Thyroid gland (tissue), 4 donors: ENCODE measurements around the gene EIF1. TPM values are rescaled to one million over a fixed set of nuclear protein-coding genes. Genes with fewer than 3 reads are reported as not detected.
A peak's percentile ranks its signal among the peaks of the same experiment; 100 is the strongest.

Experiments used
- DNase-seq, 2 donors: peaks; one replicate each; pipeline ENCODE4 v3.0.0-alpha.2; 2019
- H3K27ac ChIP-seq, 3 donors: fragments of 200-600 bp; sonication (generic); 1 replicate in 2 of 3; 2 replicates in 1 of 3; pipeline ENCODE4 v1.5.1; 2016 to 2019; ENCODE audit warnings: mild to moderate bottlenecking in 1 of 3, moderate library complexity in 1 of 3
- H3K27me3 ChIP-seq: fragments of 200-600 bp; sonication (generic); one replicate; pipeline ENCODE4 v1.5.1; 2019
- H3K36me3 ChIP-seq, 2 donors: fragments of 200-600 bp; sonication (generic); one replicate each; pipeline ENCODE4 v1.5.1; 2016 to 2019
- H3K4me1 ChIP-seq, 2 donors: fragments of 200-600 bp; sonication (generic); one replicate each; pipeline ENCODE4 v1.5.1; 2017 to 2019
- H3K4me3 ChIP-seq, 3 donors: fragments of 200-600 bp; sonication (generic); replicated peaks in 1 of 3; 1 replicate in 2 of 3; 2 replicates in 1 of 3; pipeline ENCODE4 v1.5.1; 2016; ENCODE audit warnings: mild to moderate bottlenecking in 1 of 3
- H3K9me3 ChIP-seq: fragments of 200-600 bp; sonication (generic); one replicate; pipeline ENCODE4 v1.5.1; 2017
- CTCF ChIP-seq, 6 experiments: fragments of 200-600 bp in 3 of 6; fragments of 450-650 bp in 3 of 6; sonication (generic) in 3 of 6; IDR thresholded peaks; one replicate each; pipeline ENCODE4 v1.5.1; 2016 to 2019; ENCODE audit warnings: antibody characterized with exemption in 6 of 6, mild to moderate bottlenecking in 2 of 6, inconsistent platforms in 1 of 6, moderate library complexity in 1 of 6
- POLR2A ChIP-seq, 2 donors: fragments of 450-650 bp; IDR thresholded peaks; one replicate each; pipeline ENCODE4 v1.6.1; 2017; ENCODE audit warnings: antibody characterized with exemption in 2 of 2, mild to moderate bottlenecking in 2 of 2, moderate library complexity in 1 of 2
- WGBS, 2 donors: methylation state at CpG; one replicate each; pipeline ENCODE4 v1.1.5; 2017; 5-methylcytosine and 5-hydroxymethylcytosine counted together
- intact Hi-C: fragments of 100-400 bp; cut with DNase I; formaldehyde crosslinking; loops from one replicate; pipeline ENCODE4 v1.15.1; 2023
- total RNA-seq, 4 donors: library from RNA; depleted of rRNA; stranded (reverse); fragments of >200 nt; gene quantifications; one replicate each; pipeline ENCODE4 v1.2.3, GENCODE V29; 2016

EIF1 gene
- total RNA-seq, 4 donors from 2014 or later: 119 to 171 (median 145) TPM

DNA sequence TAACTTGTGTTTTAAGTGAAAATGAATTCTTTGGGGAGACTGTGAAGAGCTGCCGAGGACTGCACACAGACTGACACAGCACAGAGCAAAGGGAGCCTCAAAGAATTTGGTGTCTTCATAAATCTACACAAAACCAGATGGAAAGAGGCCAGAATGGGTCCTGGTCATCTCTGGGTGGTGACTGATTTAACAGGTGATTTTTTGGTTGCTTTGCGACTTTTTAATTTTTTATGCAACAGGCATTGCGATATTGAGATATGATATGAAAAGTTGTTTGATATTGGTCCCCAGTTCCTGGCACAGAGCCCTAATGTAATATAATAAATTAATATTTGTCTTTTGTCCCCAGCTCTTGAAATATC lies 12.6 kb upstream of the EIF1 start:
- Histone ChIP-seq H3K4me1 (peaks cover 8 to 36% of the 10 kb centered on the region in 2 donors), H3K36me3 (no peaks in the 10 kb centered on the region), H3K27me3 (no peaks in the 10 kb centered on the region), H3K4me3 (no peak overlapping the region), H3K9me3 (no peaks in the 10 kb centered on the region), H3K27ac (peak overlapping the region in 2 of 3 donors; percentile 7 to 15)
- 62 to 68% methylated on average over 3 of the region's 3 CpGs for WGBS, 2 donors
- TF ChIP-seq CTCF (IDR thresholded peaks at IDR 0.05) (no peak), POLR2A (IDR thresholded peaks at IDR 0.05) (no peak)
- intact Hi-C loops: no loop called here
- DNase-seq: no peak

- Histone ChIP-seq H3K36me3 (no peaks in the 10 kb centered on the region), H3K4me3 (no peak overlapping the region), H3K27ac (peak overlapping the region; percentile 27 to 56 (median 37)), H3K9me3 (no peaks in the 10 kb centered on the region), H3K27me3 (no peaks in the 10 kb centered on the region), H3K4me1 (peaks cover 8 to 36% of the 10 kb centered on the region in 2 donors)
- intact Hi-C loops: no loop called here
- no peak for DNase-seq
- WGBS, 2 donors: 85 to 95% methylated on average over 2 of the region's 2 CpGs
- TF ChIP-seq CTCF (IDR thresholded peaks at IDR 0.05): no peak
- TF ChIP-seq POLR2A (IDR thresholded peaks at IDR 0.05): no peak
These were observed 10.2 kb upstream of the EIF1 start for GRCh38 chr17:41678411-41678906.

DNA sequence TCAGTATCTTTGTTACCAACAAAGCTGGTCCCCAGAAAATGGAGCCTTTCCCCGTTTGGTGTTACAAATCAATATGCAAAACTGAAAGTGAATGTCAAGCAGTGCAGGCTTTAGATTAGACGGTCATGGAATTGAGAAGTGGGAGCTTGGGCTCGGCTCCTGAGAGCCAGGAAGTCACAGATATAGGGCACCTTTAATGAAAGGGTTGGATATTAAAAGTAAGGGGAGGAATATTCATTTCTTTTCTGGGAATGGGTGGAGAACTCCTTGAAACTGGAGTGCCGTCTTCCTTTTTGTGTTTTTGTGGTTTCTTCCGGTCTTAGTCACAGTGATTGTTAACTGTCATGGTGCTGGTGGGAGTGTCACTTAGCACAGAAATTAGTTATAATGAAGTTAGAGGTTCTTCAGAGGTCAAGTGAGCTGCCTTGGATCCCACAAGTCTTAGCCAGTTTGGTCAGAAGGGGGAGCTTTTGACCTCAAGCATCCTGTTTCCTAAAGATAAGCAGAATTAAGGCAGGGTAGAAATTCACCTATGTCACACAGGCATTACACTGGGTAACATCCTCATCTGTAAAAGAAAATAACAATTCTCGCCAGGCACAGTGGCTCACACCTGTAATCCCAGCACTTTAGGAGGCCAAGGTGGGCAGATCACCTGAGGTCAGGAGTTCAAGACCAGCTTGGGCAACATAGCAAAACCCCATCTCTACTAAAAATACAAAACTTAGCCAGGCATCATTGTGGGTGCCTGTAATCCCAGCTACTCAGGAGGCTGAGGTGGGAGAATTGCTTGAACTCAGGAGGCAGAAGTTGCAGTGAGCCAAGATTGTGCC lies 9.6 kb upstream of the EIF1 start:
- Histone ChIP-seq H3K4me1 (peaks cover 8 to 36% of the 10 kb centered on the region in 2 donors), H3K9me3 (no peaks in the 10 kb centered on the region), H3K27ac (peak overlapping the region; percentile 27 to 56 (median 45)), H3K27me3 (no peaks in the 10 kb centered on the region), H3K4me3 (no peak overlapping the region), H3K36me3 (no peaks in the 10 kb centered on the region)
- no peak for DNase-seq
- intact Hi-C loops: no loop called here
- 40 to 54% methylated on average over 6 of the region's 6 CpGs for WGBS, 2 donors
- TF ChIP-seq POLR2A (IDR thresholded peaks at IDR 0.05) (no peak), CTCF (IDR thresholded peaks at IDR 0.05) (no peak)

- peak overlapping the region in 1 of 3 donors; percentile 56 for H3K27ac ChIP-seq
- TF ChIP-seq CTCF (IDR thresholded peaks at IDR 0.05): no peak
- TF ChIP-seq POLR2A (IDR thresholded peaks at IDR 0.05): no peak
- 61 to 72% methylated on average over 4 to 5 of the region's 5 CpGs for WGBS, 2 donors
- no peaks in the 10 kb centered on the region for H3K27me3 ChIP-seq
- H3K36me3 ChIP-seq: no peaks in the 10 kb centered on the region
- no peak for DNase-seq
- H3K4me3 ChIP-seq: no peak overlapping the region
- H3K9me3 ChIP-seq: no peaks in the 10 kb centered on the region
- peaks cover 8 to 36% of the 10 kb centered on the region in 2 donors for H3K4me1 ChIP-seq
- intact Hi-C loops: no loop called here
These were observed 8.8 kb upstream of the EIF1 start for GRCh38 chr17:41679740-41680425.
